RWPE2 (cell line): ENCODE data around the gene SPOCK2.
A peak's percentile ranks its signal among the peaks of the same experiment; 100 is the strongest.

Source experiments
- ATAC-seq: fragments of 200-7000 bp; cut with Tn5 transposase; 3 replicates; pipeline ENCODE4 v1.9.1; 2021; ENCODE audit warnings: low read depth
- DNase-seq: peaks from one replicate; pipeline ENCODE4 v3.0.0-alpha.2; 2020; ENCODE audit warnings: low spot score
- H3K27ac ChIP-seq: fragments of 450-650 bp; 2 replicates; pipeline ENCODE4 v1.5.1; 2017; ENCODE audit warnings: mild to moderate bottlenecking; ENCODE audit not compliant: poor library complexity, severe bottlenecking
- H3K27me3 ChIP-seq: fragments of 250-450 bp; sonication (Bioruptor Pico); 2 replicates; pipeline ENCODE4 v1.5.1; 2021; ENCODE audit warnings: mild to moderate bottlenecking, moderate library complexity; ENCODE audit not compliant: insufficient read depth, poor library complexity, severe bottlenecking
- H3K36me3 ChIP-seq: fragments of 250-450 bp; sonication (Bioruptor Pico); 2 replicates; pipeline ENCODE4 v1.5.1; 2020; ENCODE audit warnings: low read depth, mild to moderate bottlenecking, moderate library complexity
- H3K4me1 ChIP-seq: fragments of 250-450 bp; sonication (Bioruptor Pico); 2 replicates; pipeline ENCODE4 v1.5.1; 2021; ENCODE audit warnings: mild to moderate bottlenecking, moderate library complexity; ENCODE audit not compliant: insufficient read depth, poor library complexity, severe bottlenecking
- H3K4me3 ChIP-seq: fragments of 250-450 bp; sonication (Bioruptor Pico); 2 replicates; pipeline ENCODE4 v1.5.1; 2021; ENCODE audit warnings: mild to moderate bottlenecking, moderate library complexity; ENCODE audit not compliant: severe bottlenecking
- H3K9me3 ChIP-seq: fragments of 250-450 bp; sonication (Bioruptor Pico); 2 replicates; pipeline ENCODE4 v1.5.1; 2021; ENCODE audit warnings: mild to moderate bottlenecking, moderate library complexity; ENCODE audit not compliant: severe bottlenecking
- CTCF ChIP-seq: fragments of 450-650 bp; IDR thresholded peaks from one replicate; pipeline ENCODE4 v1.5.1; 2017; ENCODE audit warnings: mild to moderate bottlenecking, moderate library complexity; ENCODE audit not compliant: poor library complexity, severe bottlenecking

Gene SPOCK2

GRCh38 chr10:72116372-72116771 is 28.0 kb upstream of the SPOCK2 start:
- no peak overlapping the region for H3K27ac ChIP-seq
- DNase-seq, result no peak
- no peaks in the 10 kb centered on the region for H3K4me1 ChIP-seq
- H3K4me3 ChIP-seq, result no peak overlapping the region
- no peak for ATAC-seq
- H3K9me3 ChIP-seq, result no peaks in the 10 kb centered on the region
- H3K36me3 ChIP-seq, result peaks cover 8% of the 10 kb centered on the region; the same call in 1 of the 2 replicates
- no peak for TF ChIP-seq CTCF
- no peaks in the 10 kb centered on the region for H3K27me3 ChIP-seq

GRCh38 chr10:72114706-72115450 is 26.5 kb upstream of the SPOCK2 start:
- Histone ChIP-seq H3K4me3 (no peak overlapping the region), H3K9me3 (no peaks in the 10 kb centered on the region), H3K4me1 (peaks cover under 1% of the 10 kb centered on the region), H3K27ac (no peak overlapping the region), H3K27me3 (no peaks in the 10 kb centered on the region), H3K36me3 (peaks cover 8% of the 10 kb centered on the region; the same call in 1 of the 2 replicates)
- no peak for ATAC-seq
- no peak for TF ChIP-seq CTCF
- DNase-seq, result no peak

- Histone ChIP-seq H3K27me3 (no peaks in the 10 kb centered on the region), H3K27ac (no peak overlapping the region), H3K4me3 (no peak overlapping the region), H3K36me3 (no peaks in the 10 kb centered on the region), H3K4me1 (peaks cover 21% of the 10 kb centered on the region), H3K9me3 (no peaks in the 10 kb centered on the region)
- TF ChIP-seq CTCF, result no peak
- DNase-seq (no peak), ATAC-seq (no peak)
Measured at GRCh38 chr10:72110673-72111401, 22.5 kb upstream of the SPOCK2 start.

GRCh38 chr10:72109636-72110157 is 21.3 kb upstream of the SPOCK2 start:
- no peak overlapping the region for H3K4me3 ChIP-seq
- H3K36me3 ChIP-seq, result no peaks in the 10 kb centered on the region
- H3K27ac ChIP-seq, result peak overlapping the region; percentile 88
- TF ChIP-seq CTCF, result no peak
- peaks cover 21% of the 10 kb centered on the region for H3K4me1 ChIP-seq
- H3K27me3 ChIP-seq, result no peaks in the 10 kb centered on the region
- ATAC-seq (no peak), DNase-seq (no peak)
- H3K9me3 ChIP-seq, result no peaks in the 10 kb centered on the region
